ENCODE data around the gene MYOZ2.

MYOZ2 gene

GRCh38 chr4:119135721-119136121, at the start of gene MYOZ2:
TSS of gene MYOZ2 (plus strand) at chr4:119135832. CDS start at chr4:119136526, 694 bp downstream.
- DNase-seq (ENCODE audit: low spot score) = peak; percentile 41

GRCh38 chr4:119087121-119087520, 48.5 kb upstream of the MYOZ2 start:
- peak; percentile 48 for DNase-seq (ENCODE audit: low spot score)

GRCh38 chr4:119087656-119088055, 48.0 kb upstream of the MYOZ2 start:
- DNase-seq (ENCODE audit: low spot score) = no peak

- peak; percentile 54 for DNase-seq (ENCODE audit: low spot score)
These were observed 42.4 kb upstream of the MYOZ2 start for GRCh38 chr4:119093042-119093827.

- no peak for DNase-seq (ENCODE audit: low spot score)
These were observed 38.2 kb upstream of the MYOZ2 start for GRCh38 chr4:119097282-119097900.

GRCh38 chr4:119098306-119098705, 37.3 kb upstream of the MYOZ2 start:
- no peak for DNase-seq (ENCODE audit: low spot score)

GRCh38 chr4:119099227-119099810, 36.3 kb upstream of the MYOZ2 start:
- DNase-seq (ENCODE audit: low spot score) = peak; percentile 33

GRCh38 chr4:119100655-119101054, 35.0 kb upstream of the MYOZ2 start:
- DNase-seq (ENCODE audit: low spot score) = peak; percentile 46

- DNase-seq (ENCODE audit: low spot score) = peak; percentile 99
These were observed 32.4 kb upstream of the MYOZ2 start for GRCh38 chr4:119103263-119103662.

GRCh38 chr4:119104644-119105273, 30.9 kb upstream of the MYOZ2 start:
- DNase-seq (ENCODE audit: low spot score) = no peak

DNA sequence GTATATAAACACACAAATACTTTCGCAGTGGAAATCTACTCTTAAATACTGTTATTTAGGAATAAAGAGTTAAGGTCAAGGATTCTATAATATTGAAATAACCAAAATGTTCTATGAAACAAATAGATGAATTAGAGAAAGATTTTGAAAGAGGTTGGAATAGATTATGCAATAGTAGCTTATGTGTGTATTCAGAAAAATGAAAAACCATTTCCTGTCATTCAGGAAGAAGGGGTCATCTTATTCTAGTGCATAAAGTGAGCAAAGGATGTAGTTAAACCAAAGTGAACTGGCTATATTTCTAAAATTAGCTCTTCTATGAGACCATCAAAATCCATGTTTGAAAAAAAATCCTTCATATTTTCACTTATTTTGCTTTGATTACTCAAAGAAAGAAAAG, 30.0 kb upstream of the MYOZ2 start:
- DNase-seq (ENCODE audit: low spot score) = no peak

GRCh38 chr4:119106036-119107000, 29.3 kb upstream of the MYOZ2 start:
- DNase-seq (ENCODE audit: low spot score) = peak; percentile 49

DNA sequence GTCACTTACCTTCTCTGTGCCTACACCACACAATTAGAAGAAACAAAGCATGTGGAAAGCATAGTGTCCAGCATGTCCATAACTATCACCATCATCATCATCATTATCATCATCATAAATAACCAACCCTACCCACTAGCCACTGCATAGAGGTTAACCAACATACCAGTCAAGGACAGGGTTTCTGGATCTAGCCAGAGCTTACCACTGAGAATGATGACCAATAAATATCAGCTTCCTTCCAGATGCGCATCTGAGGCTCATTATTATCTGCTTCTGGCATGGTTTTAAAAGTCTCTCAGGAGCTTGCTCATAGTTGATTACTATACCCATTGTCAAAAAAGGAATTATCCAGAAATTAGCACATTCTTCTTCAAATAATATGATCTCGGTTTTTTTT, 25.5 kb upstream of the MYOZ2 start:
- no peak for DNase-seq (ENCODE audit: low spot score)

DNA sequence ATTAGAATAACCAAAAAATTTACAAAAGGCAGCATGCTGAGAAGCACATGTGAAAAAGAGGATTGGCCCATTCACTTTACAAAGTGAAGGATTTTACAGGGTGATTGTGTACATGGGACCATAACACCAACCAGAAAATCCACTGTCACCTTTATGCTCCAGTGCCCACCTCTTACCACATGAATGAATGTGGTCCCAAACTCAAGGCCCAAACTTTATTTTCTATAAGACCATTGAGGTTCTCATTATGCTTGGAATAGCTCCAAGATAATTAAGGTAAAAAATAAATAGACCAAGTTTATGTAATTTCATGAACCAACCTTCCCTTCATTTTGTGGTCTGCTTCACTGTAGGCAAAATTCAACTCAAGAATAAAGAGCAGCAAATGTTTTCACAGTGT, 24.3 kb upstream of the MYOZ2 start:
- peak; percentile 9 for DNase-seq (ENCODE audit: low spot score)

GRCh38 chr4:119113033-119113655, 22.5 kb upstream of the MYOZ2 start:
- peak; percentile 90 for DNase-seq (ENCODE audit: low spot score)

DNA sequence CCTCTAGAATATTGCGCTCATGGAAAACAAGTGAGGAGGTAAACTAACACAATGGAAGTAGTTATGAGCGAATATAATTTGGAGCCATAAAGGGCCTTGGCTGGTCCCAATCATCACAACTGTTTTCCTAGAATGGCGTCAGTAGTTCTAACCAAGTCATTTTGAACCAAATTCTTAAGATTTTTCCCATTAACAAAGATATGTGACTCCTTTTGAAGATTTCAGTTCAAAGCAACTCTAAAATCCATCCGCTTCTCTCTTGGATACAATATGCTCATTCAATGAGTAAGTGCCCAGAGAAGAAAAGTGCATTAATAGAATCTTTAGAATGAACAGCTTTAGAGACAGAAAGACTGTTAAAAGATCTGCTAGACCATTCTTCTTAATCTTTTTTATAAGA, 19.6 kb upstream of the MYOZ2 start:
- no peak for DNase-seq (ENCODE audit: low spot score)

DNA sequence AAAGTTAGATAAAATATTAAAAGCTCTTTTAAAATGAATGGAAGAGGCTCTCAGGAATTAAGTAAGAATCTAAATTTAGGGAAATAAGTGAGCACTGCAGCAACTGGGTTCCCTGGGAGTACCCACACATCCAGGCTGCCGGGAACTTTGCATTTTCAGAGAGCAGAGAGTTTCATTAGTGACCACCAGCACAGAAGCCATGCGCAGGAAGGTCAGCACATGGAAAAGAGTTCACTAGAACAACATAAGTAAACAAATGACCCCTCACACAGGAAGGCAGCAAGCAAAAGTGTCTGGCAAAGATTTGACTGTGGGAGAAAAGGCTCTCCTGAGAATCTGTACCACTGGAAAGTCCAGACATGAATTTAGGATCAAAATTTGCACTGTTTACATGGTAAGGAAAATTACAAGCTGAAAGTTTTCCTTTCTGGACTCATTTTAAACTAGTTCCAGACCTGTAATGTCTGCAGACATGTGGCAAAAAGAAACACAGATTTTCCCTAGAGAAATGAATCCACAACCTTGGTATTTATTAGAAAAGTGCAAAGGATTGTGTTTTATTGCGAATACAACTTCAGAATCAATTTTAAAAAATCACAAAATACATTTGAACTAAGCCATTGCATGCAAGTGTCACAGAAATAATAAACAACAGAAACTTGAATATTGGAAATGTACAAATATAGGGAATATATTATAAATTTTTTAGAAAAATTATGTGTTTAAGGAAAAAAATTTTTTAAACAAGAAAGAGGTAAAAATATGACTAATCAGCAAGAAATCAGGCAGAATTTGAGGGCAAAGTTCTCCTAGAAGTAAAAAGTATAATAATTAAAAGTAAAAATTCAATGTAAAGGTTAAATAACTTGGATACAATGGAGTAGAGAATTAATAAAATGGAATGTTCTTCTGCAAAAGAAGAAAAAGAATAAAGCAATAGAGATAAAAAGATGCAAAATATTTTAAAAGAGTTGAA, 18.4 kb upstream of the MYOZ2 start:
- DNase-seq (ENCODE audit: low spot score) = no peak

- no peak for DNase-seq (ENCODE audit: low spot score)
These were observed 17.2 kb upstream of the MYOZ2 start for GRCh38 chr4:119118397-119118796.

DNA sequence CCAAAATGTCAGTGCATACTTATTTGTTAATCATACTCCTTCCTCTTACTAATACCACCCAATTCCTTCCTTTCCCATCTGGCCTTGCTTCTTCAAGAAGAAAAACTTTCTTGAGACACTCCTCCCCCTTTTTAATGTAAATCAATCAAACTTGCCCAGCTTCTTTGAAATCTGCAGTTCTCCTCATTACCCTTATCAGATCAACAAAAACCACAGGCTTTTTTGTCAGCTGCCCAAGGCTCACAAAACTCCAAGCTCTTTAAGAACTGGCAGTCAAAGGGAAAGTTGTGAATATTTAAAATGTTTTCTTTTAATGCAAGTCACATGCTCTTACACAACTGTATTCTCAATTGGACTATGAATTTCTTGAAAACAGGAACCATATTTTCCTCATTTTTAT, 11.3 kb upstream of the MYOZ2 start:
- no peak for DNase-seq (ENCODE audit: low spot score)

DNA sequence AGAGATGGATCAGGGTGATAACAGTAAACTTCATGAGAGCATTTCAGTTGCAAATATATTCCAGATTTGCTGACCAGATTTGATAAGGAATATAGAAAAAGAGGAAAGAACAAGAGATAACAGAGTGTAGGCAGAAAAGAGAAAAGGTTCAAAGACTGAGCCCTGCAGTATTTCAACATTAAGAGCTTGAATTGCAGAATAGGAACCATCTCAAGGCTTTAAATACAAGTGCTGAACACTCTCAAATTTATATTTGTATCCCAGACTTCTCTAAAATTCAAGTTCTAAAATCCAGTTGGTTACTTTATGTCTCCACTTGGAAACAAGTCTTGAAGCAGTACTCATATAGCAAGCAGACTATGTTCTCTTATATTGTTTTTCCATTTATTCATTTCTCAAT, 9.7 kb upstream of the MYOZ2 start:
- no peak for DNase-seq (ENCODE audit: low spot score)
